HEK293 (cell line): ENCODE results near the gene TRMT44.

Source experiments
- CTCF ChIA-PET: fragments of 350-600 bp; formaldehyde crosslinking; extraction: SDS; loops from one replicate; lab custom pipeline; 2021; ENCODE audit warnings: antibody characterized with exemption; lab: Yijun Ruan, JAX
- POLR2A ChIA-PET: fragments of 300-600 bp; formaldehyde crosslinking; extraction: SDS; loops from one replicate; lab custom pipeline; 2020; ENCODE audit warnings: antibody characterized with exemption, inconsistent platforms; lab: Yijun Ruan, JAX
- H3K27ac ChIP-seq: fragments of 200-500 bp; sonication (Bioruptor generic); 2 replicates; pipeline ENCODE4 v1.5.1; 2014; ENCODE audit warnings: low read depth, low read length, control low read depth, inconsistent platforms; ENCODE audit errors: extremely low read depth
- H3K36me3 ChIP-seq, 2 experiments: fragments of 200-500 bp in 1 of 2; sonication (Bioruptor generic) in 1 of 2; 1 replicate in 1 of 2; 2 replicates in 1 of 2; pipeline ENCODE4 v1.5.1; 2014 to 2017; ENCODE audit warnings: inconsistent platforms in 2 of 2, low read length in 2 of 2; ENCODE audit not compliant: control insufficient read depth in 2 of 2, insufficient read depth in 1 of 2
- H3K4me1 ChIP-seq: fragments of 200-500 bp; sonication (Bioruptor generic); 2 replicates; pipeline ENCODE4 v1.5.1; 2014; ENCODE audit warnings: mild to moderate bottlenecking, low read length, inconsistent platforms; ENCODE audit not compliant: control insufficient read depth, insufficient read depth
- H3K4me3 ChIP-seq: 2 replicates; pipeline ENCODE4 v1.5.1; 2011; ENCODE audit warnings: low read depth, mild to moderate bottlenecking, control low read depth, low read length, moderate library complexity
- H3K9me3 ChIP-seq: fragments of 200-500 bp; sonication (Bioruptor generic); 2 replicates; pipeline ENCODE4 v1.5.1; 2014; ENCODE audit warnings: low read depth, low read length, inconsistent platforms; ENCODE audit not compliant: control insufficient read depth, insufficient read depth
- BCL11A ChIP-seq: fragments of 450-650 bp; formaldehyde crosslinking; IDR thresholded peaks from 2 replicates; pipeline ENCODE4 v1.5.1; 2016; ENCODE audit warnings: low read depth, missing biosample characterization, missing genetic modification characterization
- EGR2 ChIP-seq: fragments of 450-650 bp; formaldehyde crosslinking; IDR thresholded peaks from 2 replicates; pipeline ENCODE4 v1.5.1; 2016; ENCODE audit warnings: low read depth, missing biosample characterization, missing genetic modification characterization
- INSM2 ChIP-seq: fragments of 450-650 bp; formaldehyde crosslinking; IDR thresholded peaks from 2 replicates; pipeline ENCODE4 v1.5.1; 2016; ENCODE audit warnings: missing biosample characterization, missing genetic modification characterization
- ZBTB1 ChIP-seq: fragments of 450-650 bp; formaldehyde crosslinking; IDR thresholded peaks from 2 replicates; pipeline ENCODE4 v1.5.1; 2016; ENCODE audit warnings: missing biosample characterization, missing genetic modification characterization
- ZBTB10 ChIP-seq: fragments of 450-650 bp; formaldehyde crosslinking; IDR thresholded peaks from 2 replicates; pipeline ENCODE4 v1.5.1; 2016; ENCODE audit warnings: missing biosample characterization, missing genetic modification characterization
- ZBTB49 ChIP-seq: fragments of 450-650 bp; formaldehyde crosslinking; IDR thresholded peaks from 2 replicates; pipeline ENCODE4 v1.5.1; 2016; ENCODE audit warnings: missing biosample characterization, missing genetic modification characterization, low read depth
- ZNF19 ChIP-seq: fragments of 450-650 bp; formaldehyde crosslinking; IDR thresholded peaks from 2 replicates; pipeline ENCODE4; 2016; ENCODE audit warnings: missing biosample characterization, missing genetic modification characterization, low read depth
- ZNF211 ChIP-seq: fragments of 450-650 bp; formaldehyde crosslinking; IDR thresholded peaks from 2 replicates; pipeline ENCODE4 v1.5.1; 2016; ENCODE audit warnings: low read depth, missing biosample characterization, missing genetic modification characterization
- ZNF223 ChIP-seq: fragments of 450-650 bp; formaldehyde crosslinking; IDR thresholded peaks from 2 replicates; pipeline ENCODE4 v1.5.1; 2016; ENCODE audit warnings: missing biosample characterization, missing genetic modification characterization
- ZNF324 ChIP-seq: fragments of 450-650 bp; formaldehyde crosslinking; IDR thresholded peaks from 2 replicates; pipeline ENCODE4 v1.5.1; 2016; ENCODE audit warnings: missing biosample characterization, missing genetic modification characterization
- ZNF398 ChIP-seq: fragments of 450-650 bp; formaldehyde crosslinking; IDR thresholded peaks from 2 replicates; pipeline ENCODE4 v1.5.1; 2017; ENCODE audit warnings: missing biosample characterization, missing genetic modification characterization
- ZNF48 ChIP-seq: fragments of 450-650 bp; formaldehyde crosslinking; IDR thresholded peaks from 2 replicates; pipeline ENCODE4 v1.5.1; 2016; ENCODE audit warnings: missing biosample characterization, missing genetic modification characterization
- ZNF701 ChIP-seq: fragments of 450-650 bp; formaldehyde crosslinking; IDR thresholded peaks from 2 replicates; pipeline ENCODE4 v1.5.1; 2016; ENCODE audit warnings: missing biosample characterization, missing genetic modification characterization
- ZNF76 ChIP-seq: fragments of 450-650 bp; formaldehyde crosslinking; IDR thresholded peaks from 2 replicates; pipeline ENCODE4; 2016; ENCODE audit warnings: low read depth, missing biosample characterization, missing genetic modification characterization, borderline replicate concordance
- ZNF792 ChIP-seq: fragments of 450-650 bp; formaldehyde crosslinking; IDR thresholded peaks from 2 replicates; pipeline ENCODE4 v1.5.1; 2016; ENCODE audit warnings: missing biosample characterization, missing genetic modification characterization
- ZNF830 ChIP-seq: fragments of 450-650 bp; IDR thresholded peaks from 2 replicates; pipeline ENCODE4 v1.5.0; 2018; ENCODE audit warnings: missing biosample characterization, missing genetic modification characterization, low read depth, mild to moderate bottlenecking, moderate library complexity

The TRMT44 gene

GRCh38 chr4:8473920-8474590 is 33.5 kb downstream of the TRMT44 start (continued):
- TF ChIP-seq ZNF701 (tag by site-specific recombination) = no peak
- TF ChIP-seq ZNF398 (tag by site-specific recombination) = no peak
- no peak for TF ChIP-seq ZNF830 (tag by site-specific recombination)
- TF ChIP-seq EGR2 (tag by site-specific recombination) = no peak
- TF ChIP-seq ZNF19 = no peak

GRCh38 chr4:8474856-8475255 is 34.3 kb downstream of the TRMT44 start:
- H3K9me3 ChIP-seq = no peaks in the 10 kb centered on the region
- TF ChIP-seq ZBTB10 (tag by site-specific recombination) = no peak
- TF ChIP-seq ZBTB1 = no peak
- TF ChIP-seq INSM2 (tag by site-specific recombination) = no peak
- TF ChIP-seq ZNF211 = no peak
- TF ChIP-seq ZNF48 (tag by site-specific recombination) = no peak
- TF ChIP-seq BCL11A (tag by site-specific recombination) = no peak
- no peak for TF ChIP-seq ZBTB49 (tag by site-specific recombination)
- TF ChIP-seq ZNF324 (tag by site-specific recombination) = no peak
- TF ChIP-seq ZNF223 (tag by site-specific recombination) = no peak
- TF ChIP-seq ZNF792 (tag by site-specific recombination) = no peak
- TF ChIP-seq ZNF76 (tag by site-specific recombination) = no peak
- peaks cover 0 to 56% of the 10 kb centered on the region in 2 experiments; a peak in 1 of 3 replicates for H3K36me3 ChIP-seq
- no peaks in the 10 kb centered on the region for H3K4me1 ChIP-seq
- H3K4me3 ChIP-seq = no peak overlapping the region
- CTCF ChIA-PET = interaction anchor here (0.6 to 1.4 kb wide), 3 partner anchors 72 to 109 kb away, joined by 3 to 5 read pairs (median 4); no protein-coding TSS in a partner anchor
- no peak overlapping the region for H3K27ac ChIP-seq
- POLR2A ChIA-PET = no interaction called here
